Activated CD8-positive, alpha-beta memory T cell treated with anti-CD3 and anti-CD28 coated beads for 24 hours (primary cell): Measurements from ENCODE around the gene RTTN.

Experiments used
- DNase-seq: peaks from one replicate; pipeline ENCODE4 v3.0.0-alpha.2; 2020

The RTTN gene

GRCh38 chr18:70072678-70073077 lies 132.8 kb downstream of the RTTN start:
- no peak for DNase-seq

GRCh38 chr18:70069965-70070364 lies 135.5 kb downstream of the RTTN start:
- no peak for DNase-seq

DNA sequence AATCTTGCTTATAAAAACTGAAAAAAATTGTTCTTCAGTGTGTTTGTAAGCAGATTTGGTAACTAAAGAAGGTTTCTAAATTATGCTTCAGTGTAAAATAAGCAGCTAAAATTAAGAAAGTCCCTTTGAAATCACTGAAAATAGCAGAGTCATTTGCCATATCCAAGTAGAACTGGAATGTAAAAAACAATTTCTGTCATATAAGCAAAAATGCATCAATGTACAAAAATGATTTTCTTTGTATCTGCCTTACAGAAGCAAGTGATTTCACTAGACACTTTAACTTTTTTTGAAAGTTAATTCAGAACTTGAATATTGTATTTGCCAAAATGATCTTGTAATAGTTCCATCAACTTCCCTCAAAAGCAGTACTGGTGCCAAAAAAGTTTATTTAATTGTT lies 136.1 kb downstream of the RTTN start:
- DNase-seq: no peak

- no peak for DNase-seq
Measured at GRCh38 chr18:70068981-70069380, 136.5 kb downstream of the RTTN start.

DNA sequence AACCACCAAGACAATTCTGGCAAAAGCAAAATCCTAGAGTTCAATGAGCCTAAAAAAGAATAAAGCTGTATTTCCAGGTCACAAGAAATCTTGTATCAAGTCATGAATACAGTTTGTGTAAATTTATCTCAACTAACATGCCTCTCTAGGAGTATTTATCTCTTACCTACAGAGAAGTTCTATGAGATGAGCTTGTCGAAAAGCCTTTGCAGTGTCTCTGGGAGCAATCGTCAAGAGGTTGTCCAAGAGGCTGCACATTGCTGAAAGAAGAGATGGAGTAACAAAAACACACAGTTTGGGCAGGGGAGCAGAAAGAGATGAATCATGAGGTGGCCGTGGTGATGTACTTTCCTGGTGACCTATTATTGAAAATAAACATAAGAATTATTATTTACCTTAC lies 145.8 kb downstream of the RTTN start:
- no peak for DNase-seq

GRCh38 chr18:70058916-70059315 lies 146.6 kb downstream of the RTTN start:
- no peak for DNase-seq

DNA sequence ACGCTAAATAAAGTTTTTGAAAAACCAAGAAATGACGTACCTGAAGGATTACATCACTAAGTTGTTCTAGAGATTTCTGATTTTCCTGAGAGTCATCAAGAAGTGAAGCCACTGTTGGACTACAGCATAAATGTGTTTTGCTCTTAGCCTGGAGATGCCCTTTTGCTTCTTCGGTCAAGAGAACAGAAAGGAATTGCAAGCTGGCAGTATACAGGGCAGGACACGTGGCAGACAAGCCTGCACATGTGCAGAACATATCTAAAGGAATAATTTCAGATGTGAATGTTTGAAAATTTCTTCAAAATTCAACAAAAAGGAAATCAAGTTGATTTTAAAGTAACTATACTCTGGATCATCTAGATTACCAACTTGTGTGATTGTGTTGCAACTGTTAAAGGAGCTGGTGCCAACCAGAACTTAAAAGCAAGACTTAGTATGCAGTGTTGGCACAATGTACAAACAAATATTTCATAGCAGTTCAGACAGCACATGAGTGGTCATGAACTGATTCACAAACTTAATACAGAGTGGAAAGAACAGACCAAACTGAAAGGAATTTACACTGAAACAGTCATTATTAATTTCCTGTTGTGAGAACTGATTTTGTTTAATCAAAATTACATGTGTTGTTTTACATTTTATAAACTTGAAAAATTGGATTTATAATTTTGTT lies 157.4 kb downstream of the RTTN start:
- no peak for DNase-seq

DNA sequence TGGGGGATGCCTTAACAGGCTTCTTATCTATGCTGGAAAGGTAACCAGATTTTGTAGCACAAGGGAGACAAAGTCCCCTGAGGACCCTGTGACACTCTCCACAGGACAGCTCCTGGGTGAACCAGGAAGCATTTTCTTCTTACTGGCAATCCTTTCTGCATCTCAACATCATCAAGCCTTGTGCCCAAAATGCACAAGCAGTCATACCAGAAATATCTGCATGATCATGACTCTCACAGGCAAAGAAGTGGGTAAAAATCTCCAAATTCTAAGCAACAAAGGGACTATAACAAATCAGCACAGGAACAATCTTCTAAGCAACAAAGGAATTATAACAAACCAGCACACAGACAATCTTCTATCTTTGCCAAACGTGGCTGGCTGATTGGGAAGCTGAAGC lies 158.7 kb downstream of the RTTN start:
- DNase-seq: no peak

GRCh38 chr18:70046207-70046606 lies 159.3 kb downstream of the RTTN start:
- no peak for DNase-seq

DNA sequence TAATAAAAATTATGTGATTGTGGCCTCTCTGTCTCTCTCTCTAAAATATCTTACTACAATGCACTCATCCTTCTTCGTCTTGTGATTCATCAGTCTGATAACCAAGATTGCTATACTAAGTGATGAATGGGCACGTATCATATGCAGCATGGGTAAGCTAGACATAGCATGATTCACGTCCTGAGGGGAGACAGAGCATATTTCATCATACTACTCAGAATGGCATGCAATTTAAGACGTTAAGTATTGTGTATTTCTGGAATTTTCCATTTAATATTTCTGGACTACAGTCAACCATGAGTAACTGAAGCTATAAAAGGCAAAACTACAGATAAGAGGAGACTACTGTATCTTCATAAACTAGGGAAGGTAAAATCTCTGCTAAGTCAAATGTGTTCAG lies 160.9 kb downstream of the RTTN start:
- DNase-seq: no peak

GRCh38 chr18:70041459-70042050 lies 163.9 kb downstream of the RTTN start:
- no peak for DNase-seq

- DNase-seq: no peak
Measured at GRCh38 chr18:70039186-70039585, 166.3 kb downstream of the RTTN start.

- DNase-seq: no peak
Measured at GRCh38 chr18:70037431-70038061, 167.9 kb downstream of the RTTN start.

DNA sequence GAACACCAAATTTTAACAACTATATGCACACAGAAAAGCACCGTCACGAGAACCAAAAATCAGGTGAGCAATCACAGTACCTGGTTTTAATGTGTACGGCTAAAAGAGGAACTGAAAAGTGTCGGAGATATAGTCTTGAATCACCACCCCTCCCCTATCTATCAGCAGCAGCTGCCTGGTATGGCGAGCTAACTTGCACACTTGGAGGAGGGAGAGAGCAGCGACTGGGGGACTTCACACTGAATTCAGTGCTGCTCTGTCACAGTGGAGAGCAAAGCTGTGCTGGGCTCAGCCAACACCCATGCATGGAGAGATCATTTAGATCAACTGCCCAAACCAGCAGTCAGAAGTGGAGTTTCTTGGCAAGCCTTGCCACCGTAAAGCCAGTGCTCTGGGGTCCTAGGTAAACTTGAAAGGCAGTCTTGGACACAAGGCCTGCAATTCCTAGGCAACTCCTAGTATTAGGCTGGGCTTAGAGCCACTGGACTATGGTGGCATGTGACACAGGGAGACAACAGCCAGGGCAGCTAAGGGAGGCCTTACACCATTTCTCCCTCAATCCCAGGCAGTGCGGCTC lies 168.6 kb downstream of the RTTN start:
- DNase-seq: no peak

- no peak for DNase-seq
Measured at GRCh38 chr18:70036168-70036567, 169.3 kb downstream of the RTTN start.

DNA sequence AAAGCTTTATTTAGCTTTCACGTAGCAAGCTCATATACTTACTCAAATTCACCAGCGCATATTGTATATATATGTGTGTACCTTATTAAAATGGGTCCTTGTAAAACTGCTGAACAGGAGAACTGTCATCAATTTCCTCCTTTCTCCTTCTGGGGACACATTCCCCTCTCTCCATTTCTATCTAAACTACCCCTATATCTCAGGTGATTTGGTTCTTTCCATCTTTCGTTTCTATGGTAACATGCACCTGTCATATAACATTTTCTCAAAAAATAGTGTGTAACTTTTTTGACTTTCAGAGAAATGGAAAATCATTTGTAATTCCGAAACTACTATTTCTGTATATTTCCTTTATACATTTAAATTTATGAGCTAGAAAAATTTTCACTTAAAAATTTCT lies 174.3 kb downstream of the RTTN start:
- DNase-seq: no peak

GRCh38 chr18:70030728-70031127 lies 174.8 kb downstream of the RTTN start:
- no peak for DNase-seq

DNA sequence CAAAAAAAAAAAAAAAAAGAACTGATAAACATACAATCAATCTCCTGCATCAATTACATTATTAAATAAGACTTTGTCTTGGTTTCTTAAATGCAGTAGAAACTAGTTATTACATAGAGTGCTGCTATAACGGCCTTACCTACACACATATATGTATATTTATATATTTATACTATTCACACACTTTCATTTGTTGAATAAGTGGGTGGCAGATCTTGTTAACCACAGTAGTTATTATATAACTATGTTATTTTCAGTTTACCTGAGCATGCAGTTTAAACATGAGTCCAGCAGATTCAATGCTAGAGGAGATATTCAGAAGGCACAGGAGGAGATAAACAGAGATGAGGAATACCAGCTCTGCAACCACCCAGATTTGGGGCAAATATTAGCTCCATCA lies 176.3 kb downstream of the RTTN start:
- no peak for DNase-seq

DNA sequence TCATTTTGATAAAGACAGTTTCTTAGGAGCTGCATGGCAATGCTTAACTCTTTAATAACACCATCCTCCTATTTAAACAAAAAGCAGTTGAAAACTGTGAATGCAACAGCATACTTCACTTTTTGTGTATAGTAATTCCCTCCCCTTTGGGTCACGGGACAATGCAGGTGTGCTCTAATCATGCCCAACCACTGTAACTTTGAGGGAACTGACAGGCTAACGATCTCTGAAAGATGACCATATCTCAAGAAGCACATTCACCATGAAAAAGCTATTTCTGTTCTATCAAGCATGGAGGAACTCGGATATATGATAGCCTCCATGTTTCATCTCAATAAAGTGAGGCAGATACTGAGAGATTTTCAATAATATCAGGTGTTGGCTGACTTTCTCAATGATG lies 176.8 kb downstream of the RTTN start:
- no peak for DNase-seq

DNA sequence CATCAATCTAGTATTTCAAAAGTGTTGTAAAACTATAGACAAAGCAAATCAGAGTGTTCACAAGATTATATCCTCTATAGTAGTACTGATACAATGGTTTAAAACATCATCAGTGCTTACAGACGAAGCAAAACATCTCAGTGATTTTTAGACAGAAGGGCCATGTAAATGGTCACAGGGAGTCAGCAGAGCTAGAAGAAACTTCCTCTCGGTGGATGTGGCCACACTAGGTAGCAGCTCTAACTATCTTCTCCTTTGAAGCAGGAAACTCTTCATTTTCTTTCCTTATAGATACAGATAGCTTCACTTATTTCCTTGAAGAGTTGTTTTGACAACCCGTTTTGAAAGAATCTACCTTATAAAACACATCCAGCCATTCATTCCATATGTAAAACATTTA lies 177.4 kb downstream of the RTTN start:
- DNase-seq: no peak

DNA sequence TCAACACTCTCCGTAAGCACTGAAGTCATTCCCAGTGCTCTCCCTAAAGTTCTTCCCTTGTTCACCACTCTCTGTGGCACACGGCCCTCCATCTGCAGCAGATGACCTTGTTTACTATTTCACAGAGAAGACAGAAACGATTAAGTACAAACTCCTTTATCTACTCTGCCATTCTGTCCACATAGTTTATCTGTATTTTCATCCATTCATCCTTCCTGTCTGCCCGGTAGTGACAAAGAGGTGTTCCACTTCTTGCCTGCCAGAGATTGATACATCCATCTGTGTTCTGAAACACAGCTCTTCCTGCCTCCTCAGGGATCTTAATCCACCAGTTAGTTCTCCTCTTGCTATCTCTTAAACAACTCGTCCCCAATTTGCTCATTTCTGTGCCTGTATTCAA lies 179.9 kb downstream of the RTTN start:
- no peak for DNase-seq

GRCh38 chr18:70024829-70025228 lies 180.7 kb downstream of the RTTN start:
- DNase-seq: no peak

- no peak for DNase-seq
Measured at GRCh38 chr18:70024093-70024492, 181.4 kb downstream of the RTTN start.

DNA sequence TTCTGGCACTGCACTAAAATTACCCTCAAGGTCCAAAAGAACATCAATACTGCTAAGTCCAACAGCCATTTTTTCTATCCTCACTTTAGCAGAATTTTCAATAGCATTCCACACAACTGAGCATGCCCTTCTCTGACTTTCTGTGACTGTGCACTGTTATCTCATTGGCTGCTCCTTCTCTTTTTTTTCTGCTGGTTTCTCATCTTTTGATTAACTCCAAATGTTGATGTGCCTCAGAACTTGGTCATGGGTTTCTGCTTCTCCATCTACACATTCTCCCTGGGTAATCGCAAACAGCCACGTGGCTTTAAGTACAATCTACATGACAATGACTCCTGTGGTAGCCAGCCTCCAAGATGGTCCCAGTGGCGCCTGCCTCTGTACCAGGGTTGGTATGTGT lies 182.9 kb downstream of the RTTN start:
- no peak for DNase-seq
